HepG2 (cell line): ENCODE data around the gene DNASE1L2. TPM values are rescaled to one million over a fixed set of nuclear protein-coding genes. Genes with fewer than 3 reads are reported as not detected.

ENCODE experiments used
- CREBL2 ChIP-seq: sonication (generic); formaldehyde crosslinking; IDR thresholded peaks from 2 replicates; pipeline ENCODE4 v1.8.1; 2023; ENCODE audit warnings: missing genetic modification reagents, mild to moderate bottlenecking, borderline replicate concordance
- CTCF ChIP-seq: sonication (generic); formaldehyde crosslinking; IDR thresholded peaks from 2 replicates; pipeline ENCODE4 v1.5.0; 2020; ENCODE audit warnings: mild to moderate bottlenecking, missing genetic modification reagents, moderate library complexity
- ELF1 ChIP-seq: sonication (generic); formaldehyde crosslinking; IDR thresholded peaks from 2 replicates; pipeline ENCODE4 v1.4.0; 2020; ENCODE audit warnings: missing genetic modification reagents
- HDAC2 ChIP-seq: sonication (generic); formaldehyde crosslinking; IDR thresholded peaks from 2 replicates; pipeline ENCODE4 v1.4.0; 2020; ENCODE audit warnings: missing genetic modification reagents
- HNRNPH1 ChIP-seq: fragments of 200-400 bp; formaldehyde crosslinking; optimal IDR thresholded peaks from 2 replicates; pipeline ENCODE3; 2017; ENCODE audit warnings: mild to moderate bottlenecking, low read depth, low read length
- HOXA5 ChIP-seq: sonication (generic); formaldehyde crosslinking; IDR thresholded peaks from 2 replicates; pipeline ENCODE4 v1.4.0; 2020; ENCODE audit warnings: missing genetic modification reagents
- MTF1 ChIP-seq: sonication (generic); formaldehyde crosslinking; IDR thresholded peaks from 2 replicates; pipeline ENCODE4 v1.5.0; 2020; ENCODE audit warnings: missing genetic modification reagents
- PAF1 ChIP-seq: IDR thresholded peaks from 2 replicates; pipeline ENCODE4 v1.6.1; 2016; ENCODE audit warnings: missing genetic modification reagents, missing compliant biosample characterization
- ZBTB33 ChIP-seq: sonication (generic); formaldehyde crosslinking; IDR thresholded peaks from 2 replicates; pipeline ENCODE4 v1.4.0; 2020; ENCODE audit warnings: missing genetic modification reagents
- ZBTB40 ChIP-seq, 2 experiments: fragments of 450-650 bp in 1 of 2; sonication (generic) in 1 of 2; formaldehyde crosslinking in 1 of 2; IDR thresholded peaks; 2 replicates each; pipeline versions ENCODE4 v1.6.1 to v1.8.0; 2016 to 2022; ENCODE audit warnings: antibody characterized with exemption in 1 of 2, mild to moderate bottlenecking in 1 of 2, missing genetic modification reagents in 1 of 2
- ZMYM3 ChIP-seq: sonication (generic); formaldehyde crosslinking; IDR thresholded peaks from 2 replicates; pipeline ENCODE4 v1.5.1; 2020; ENCODE audit warnings: mild to moderate bottlenecking, missing genetic modification reagents
- ZNF543 ChIP-seq: sonication (generic); formaldehyde crosslinking; IDR thresholded peaks from 2 replicates; pipeline ENCODE4 v1.4.0; 2020; ENCODE audit warnings: mild to moderate bottlenecking, missing genetic modification reagents
- ZNF75D ChIP-seq: sonication (generic); formaldehyde crosslinking; IDR thresholded peaks from 2 replicates; pipeline ENCODE4 v1.8.1; 2023; ENCODE audit warnings: missing genetic modification reagents, mild to moderate bottlenecking, borderline replicate concordance
- ZSCAN21 ChIP-seq: sonication (generic); formaldehyde crosslinking; IDR thresholded peaks from 2 replicates; pipeline ENCODE4 v1.8.0; 2022; ENCODE audit warnings: mild to moderate bottlenecking, missing genetic modification reagents, moderate library complexity, borderline replicate concordance
- polyA plus RNA-seq, 8 experiments: library from polyadenylated mRNA; depleted of rRNA in 3 of 8; stranded (reverse) in 7 of 8; unstranded in 1 of 8; fragments of >200 nt; fragmentation: Illumina TruSeq in 4 of 8; extraction: Trizol in 4 of 8; gene quantifications; 2 replicates each; pipeline versions ENCODE4 v1.2.1 to v1.2.3, GENCODE V29; 2011 to 2016; ENCODE audit warnings: low read depth in 4 of 8, missing spikeins in 1 of 8, mixed read lengths in 1 of 8; ENCODE audit not compliant: insufficient read depth in 1 of 8
- total RNA-seq, 5 experiments: library from RNA; depleted of rRNA; stranded (reverse); fragments of >200 nt; fragmentation: Illumina TruSeq; extraction: Trizol; gene quantifications; 2 replicates each; pipeline ENCODE4 v1.2.3, GENCODE V29; 2016; ENCODE audit warnings: low read depth in 1 of 5

DNASE1L2 gene
- total and polyA plus RNA-seq, 2 of the 13 experiments (the other 11 are each of a cell fraction or from before 2014, with no cell fraction given): 0.44 to 0.50 TPM

GRCh38 chr16:2194852-2195321, 41.4 kb upstream of the DNASE1L2 start (continued):
- TF ChIP-seq ZBTB40 (IDR thresholded peaks at IDR 0.05) (no peak), ZBTB40 (CRISPR knock-in tag; IDR thresholded peaks at IDR 0.05) (0 out of 2 replicates have a peak, but pooled peaks have one; percentile 30), MTF1 (CRISPR knock-in tag) (no peak), ZBTB33 (CRISPR knock-in tag) (peak; percentile 41; the same call in 1 of the 2 replicates), CREBL2 (no peak), HOXA5 (no peak), ZMYM3 (CRISPR knock-in tag) (peak; percentile 100), ZNF75D (CRISPR knock-in tag) (no peak), ZNF543 (CRISPR knock-in tag) (0 out of 2 replicates have a peak, but pooled peaks have one; percentile 50), HNRNPH1 (no peak), ZSCAN21 (CRISPR knock-in tag) (peak; percentile 38; the same call in 1 of the 2 replicates), ELF1 (CRISPR knock-in tag) (0 out of 2 replicates have a peak, but pooled peaks have one; percentile 24), CTCF (CRISPR knock-in tag) (peak; percentile 93), HDAC2 (CRISPR knock-in tag) (peak; percentile 24; the same call in 1 of the 2 replicates), PAF1 (CRISPR knock-in tag) (no peak)
